ENCODE results near the gene TIPARP.

The TIPARP gene, protein sequence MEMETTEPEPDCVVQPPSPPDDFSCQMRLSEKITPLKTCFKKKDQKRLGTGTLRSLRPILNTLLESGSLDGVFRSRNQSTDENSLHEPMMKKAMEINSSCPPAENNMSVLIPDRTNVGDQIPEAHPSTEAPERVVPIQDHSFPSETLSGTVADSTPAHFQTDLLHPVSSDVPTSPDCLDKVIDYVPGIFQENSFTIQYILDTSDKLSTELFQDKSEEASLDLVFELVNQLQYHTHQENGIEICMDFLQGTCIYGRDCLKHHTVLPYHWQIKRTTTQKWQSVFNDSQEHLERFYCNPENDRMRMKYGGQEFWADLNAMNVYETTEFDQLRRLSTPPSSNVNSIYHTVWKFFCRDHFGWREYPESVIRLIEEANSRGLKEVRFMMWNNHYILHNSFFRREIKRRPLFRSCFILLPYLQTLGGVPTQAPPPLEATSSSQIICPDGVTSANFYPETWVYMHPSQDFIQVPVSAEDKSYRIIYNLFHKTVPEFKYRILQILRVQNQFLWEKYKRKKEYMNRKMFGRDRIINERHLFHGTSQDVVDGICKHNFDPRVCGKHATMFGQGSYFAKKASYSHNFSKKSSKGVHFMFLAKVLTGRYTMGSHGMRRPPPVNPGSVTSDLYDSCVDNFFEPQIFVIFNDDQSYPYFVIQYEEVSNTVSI

DNA sequence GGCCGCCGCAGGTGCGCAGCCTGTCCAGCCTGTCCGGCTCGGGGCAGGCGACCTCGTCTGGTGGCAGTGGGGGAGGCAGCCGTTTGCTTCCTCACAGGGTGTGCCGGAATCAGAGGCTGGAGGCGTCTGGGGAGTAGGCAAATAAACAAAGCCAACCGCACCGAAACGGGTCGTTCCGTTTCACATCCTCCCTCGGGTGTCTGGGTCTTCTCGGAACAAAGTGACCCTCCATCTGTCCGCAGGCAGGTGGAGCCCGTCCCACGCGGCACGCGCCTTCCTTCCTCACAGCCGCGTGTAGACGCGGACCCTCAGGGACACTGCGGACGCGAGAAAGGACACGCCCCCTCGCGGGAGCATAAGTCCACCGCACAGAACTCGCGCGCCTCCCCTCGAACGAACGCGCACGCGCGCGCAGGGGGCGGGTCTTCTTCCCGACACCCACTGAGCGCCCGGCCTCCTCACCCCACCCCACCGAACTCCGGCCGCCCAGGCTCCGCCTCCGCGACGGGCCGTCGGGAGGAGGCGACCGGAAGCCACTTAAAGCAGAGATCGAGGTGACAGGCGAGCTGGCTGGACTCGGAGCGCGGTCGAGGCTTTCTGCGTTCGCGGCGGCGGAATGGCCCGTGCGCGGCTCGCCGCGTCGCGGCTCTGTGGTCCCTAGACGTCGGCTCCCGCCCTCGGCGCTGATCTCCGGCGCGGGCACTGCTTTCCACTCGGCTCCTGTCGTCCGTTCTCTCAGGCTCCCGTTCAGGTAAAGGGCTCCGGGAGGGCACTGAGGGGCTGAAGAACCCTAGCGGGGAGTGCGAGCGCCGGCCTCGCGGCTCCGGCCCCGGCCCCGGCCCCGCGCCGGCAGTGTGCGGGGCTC lies at the start of gene TIPARP:
Gene TIPARP, plus strand, starts transcription at position 545 of the 865 bp plus-strand sequence. CDS start 3,108 bp downstream, outside the sequence.
- DNase-seq, result peak; percentile 99

- peak in 1 of 2 experiments; percentile 52 for DNase-seq
Measured at GRCh38 chr3:156626104-156626503, 48.3 kb upstream of the TIPARP start.

GRCh38 chr3:156627946-156628569 lies 46.3 kb upstream of the TIPARP start:
- DNase-seq, result no peak

DNA sequence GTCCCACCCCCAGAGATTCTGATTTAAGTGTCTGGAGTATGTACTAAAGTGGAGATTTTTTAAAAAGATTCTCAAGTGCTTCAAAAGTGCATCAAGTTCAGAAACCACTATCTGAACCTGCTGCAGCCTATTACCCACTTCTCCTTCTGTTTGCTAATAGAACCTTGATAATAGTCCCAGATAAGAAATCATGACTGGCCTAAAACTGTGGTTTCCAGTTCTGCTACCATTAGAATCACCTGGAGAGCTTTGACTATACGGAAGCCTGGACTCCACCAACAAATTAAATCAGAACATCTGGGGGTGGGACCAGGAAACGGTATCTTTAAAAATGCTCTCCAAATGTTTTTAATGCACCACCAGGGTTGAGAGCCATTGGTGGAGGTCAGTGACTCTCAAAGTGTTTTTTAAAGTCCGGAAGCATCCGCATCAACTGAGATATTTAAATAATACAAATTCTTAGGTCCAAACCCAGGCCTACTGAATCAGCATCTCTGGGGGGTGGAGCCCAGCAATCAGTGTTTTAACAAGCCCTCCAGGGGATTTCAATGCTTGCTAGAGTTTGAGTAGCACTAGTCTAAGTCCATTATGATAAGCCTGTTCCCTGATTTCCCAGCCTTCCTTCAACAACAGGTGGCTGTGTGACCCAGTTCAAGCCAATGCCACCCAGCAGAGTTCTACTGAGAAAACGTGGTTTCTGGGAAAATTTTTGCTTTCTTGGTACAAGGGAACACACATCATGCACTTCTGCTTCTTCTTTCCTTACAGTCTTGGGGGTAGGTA lies 45.4 kb upstream of the TIPARP start:
- no peak for DNase-seq

DNA sequence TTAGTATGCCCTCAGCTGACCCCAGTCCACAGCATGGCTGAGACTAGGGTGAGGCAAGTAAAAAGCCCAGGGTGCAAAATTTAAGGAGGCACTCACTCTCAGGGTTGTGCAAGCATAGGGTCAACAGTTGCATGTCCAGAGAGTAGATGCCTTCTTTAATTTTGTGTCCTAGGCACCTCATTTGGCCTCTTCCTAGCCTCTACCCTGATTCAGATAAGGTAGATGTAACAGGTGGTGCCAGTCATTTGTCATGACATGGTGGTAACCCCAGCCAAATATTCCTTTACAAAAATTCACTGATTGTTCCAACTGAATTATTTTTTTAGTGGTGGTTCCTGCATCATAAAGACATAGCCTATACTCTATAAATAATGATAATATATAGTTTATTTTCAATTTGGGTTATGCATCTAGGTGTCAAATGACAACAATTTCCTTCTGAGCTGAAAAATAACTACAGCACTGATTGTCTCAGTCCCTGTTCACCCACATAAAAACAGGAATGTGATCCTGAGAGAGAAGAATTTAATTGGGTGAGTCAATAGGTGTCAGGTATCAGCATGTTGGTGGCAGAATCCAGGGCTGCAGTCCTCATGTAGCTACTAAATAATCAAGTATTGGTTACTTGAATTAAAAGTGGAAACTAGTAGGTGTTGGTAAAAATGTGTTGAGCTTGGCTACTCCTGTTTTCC lies 44.2 kb upstream of the TIPARP start:
- peak; percentile 43 to 71 for DNase-seq

DNA sequence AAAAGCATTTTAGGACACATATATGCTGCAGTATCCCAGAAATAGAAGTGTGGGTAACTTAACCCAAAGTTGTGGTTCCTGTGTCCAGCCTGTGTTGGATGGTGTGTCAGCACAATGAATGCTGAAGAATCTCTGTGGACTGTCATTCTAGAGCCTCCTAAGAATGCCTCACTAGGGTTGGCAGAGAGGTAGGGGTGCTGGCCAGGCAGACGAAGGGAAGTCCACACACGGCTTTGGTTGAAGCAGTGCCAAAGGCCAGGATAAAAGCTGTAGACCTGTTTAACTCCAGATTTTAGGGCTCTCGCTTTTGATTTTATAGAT lies 43.7 kb upstream of the TIPARP start:
- DNase-seq, result no peak

GRCh38 chr3:156631323-156631722 lies 43.1 kb upstream of the TIPARP start:
- DNase-seq, result peak; percentile 46 to 72

GRCh38 chr3:156632601-156633000 lies 41.8 kb upstream of the TIPARP start:
- no peak for DNase-seq

DNA sequence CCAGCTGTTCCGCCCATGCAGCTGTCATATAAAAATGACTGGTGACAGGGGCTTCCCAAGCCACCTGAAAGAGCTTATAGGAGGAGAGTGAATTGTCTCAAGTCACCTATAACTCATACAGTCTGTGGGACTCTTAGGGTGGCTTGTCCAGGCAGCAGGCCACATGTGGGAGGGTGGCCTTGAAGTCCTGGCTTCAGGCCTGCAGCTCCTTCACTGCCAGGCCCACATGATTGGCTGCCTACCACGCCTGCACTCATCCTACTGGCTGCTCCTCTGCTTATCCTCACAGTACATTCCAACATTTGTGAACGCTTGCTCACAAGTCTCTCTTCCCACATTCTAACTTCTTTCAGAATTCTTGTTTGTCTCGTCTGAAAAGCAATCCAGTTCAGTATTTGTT lies 41.1 kb upstream of the TIPARP start:
- no peak for DNase-seq

- no peak for DNase-seq
Measured at GRCh38 chr3:156635034-156635433, 39.4 kb upstream of the TIPARP start.

DNA sequence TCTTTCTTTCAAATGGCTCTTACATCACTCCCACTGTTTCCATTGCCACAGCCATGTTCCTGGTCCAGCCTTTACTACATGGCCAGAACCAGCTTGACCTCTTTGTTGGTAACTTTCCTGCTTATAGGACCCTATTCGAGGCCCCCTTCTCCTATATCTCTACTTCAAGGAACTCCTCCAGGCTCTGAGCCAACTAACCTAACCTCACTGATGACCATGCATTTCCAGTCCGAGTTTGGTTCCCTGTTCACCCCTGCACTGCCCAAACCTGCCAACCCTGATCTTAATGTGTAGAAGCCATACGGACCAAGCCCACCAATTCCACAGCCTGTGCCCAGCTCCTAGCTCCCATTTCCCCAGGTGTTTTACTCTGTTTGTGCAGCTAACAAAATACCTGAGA lies 38.4 kb upstream of the TIPARP start:
- no peak for DNase-seq

- DNase-seq, result no peak
Measured at GRCh38 chr3:156637480-156638022, 36.8 kb upstream of the TIPARP start.

GRCh38 chr3:156638271-156638670 lies 36.1 kb upstream of the TIPARP start:
- no peak for DNase-seq

DNA sequence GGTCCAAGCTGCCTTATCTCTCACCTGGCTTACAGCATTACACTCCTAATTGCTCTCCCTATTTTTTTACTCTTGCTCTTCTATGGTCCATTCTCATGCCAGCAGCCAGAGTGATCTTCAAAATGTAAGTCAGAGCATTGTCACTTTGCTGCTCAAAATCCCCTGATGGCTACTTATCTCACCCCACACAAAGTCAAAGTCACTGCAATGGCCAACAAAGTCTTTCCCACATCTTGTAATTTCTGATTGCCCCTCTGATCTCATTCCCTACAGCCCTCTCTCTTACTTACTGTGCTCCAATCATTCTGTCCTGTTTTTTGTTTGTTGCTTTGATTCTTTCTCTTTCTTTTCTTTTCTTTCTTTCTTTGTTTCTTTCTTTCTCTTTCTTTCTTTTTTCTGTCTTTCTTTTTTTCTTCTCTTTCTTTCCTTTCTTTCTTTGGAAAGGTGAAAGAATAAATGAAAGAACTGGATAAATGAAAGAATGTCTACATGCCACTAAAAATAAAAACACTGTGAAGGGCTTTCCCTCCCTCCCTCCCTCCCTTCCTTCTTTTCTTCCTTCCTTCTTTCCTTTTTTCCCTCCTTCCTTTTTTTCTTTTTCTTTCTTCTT lies 34.9 kb upstream of the TIPARP start:
- DNase-seq, result no peak

DNA sequence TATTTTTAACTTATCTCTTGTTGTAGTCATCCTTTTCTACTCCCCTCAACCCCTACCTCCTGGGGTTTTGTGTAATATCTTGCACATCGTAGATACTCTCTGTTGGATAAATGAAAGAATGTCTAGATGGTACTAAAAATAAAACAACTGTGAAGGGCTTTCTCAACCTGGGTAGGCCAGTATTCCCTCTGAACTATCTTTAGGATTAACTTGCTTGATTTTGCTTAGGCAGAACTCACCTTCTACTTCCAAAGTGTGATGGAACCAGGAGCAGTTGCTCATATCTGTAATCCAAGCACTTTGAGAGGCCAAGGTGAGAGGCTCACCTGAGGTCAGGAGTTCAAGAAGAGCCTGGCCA lies 32.8 kb upstream of the TIPARP start:
- DNase-seq, result no peak

DNA sequence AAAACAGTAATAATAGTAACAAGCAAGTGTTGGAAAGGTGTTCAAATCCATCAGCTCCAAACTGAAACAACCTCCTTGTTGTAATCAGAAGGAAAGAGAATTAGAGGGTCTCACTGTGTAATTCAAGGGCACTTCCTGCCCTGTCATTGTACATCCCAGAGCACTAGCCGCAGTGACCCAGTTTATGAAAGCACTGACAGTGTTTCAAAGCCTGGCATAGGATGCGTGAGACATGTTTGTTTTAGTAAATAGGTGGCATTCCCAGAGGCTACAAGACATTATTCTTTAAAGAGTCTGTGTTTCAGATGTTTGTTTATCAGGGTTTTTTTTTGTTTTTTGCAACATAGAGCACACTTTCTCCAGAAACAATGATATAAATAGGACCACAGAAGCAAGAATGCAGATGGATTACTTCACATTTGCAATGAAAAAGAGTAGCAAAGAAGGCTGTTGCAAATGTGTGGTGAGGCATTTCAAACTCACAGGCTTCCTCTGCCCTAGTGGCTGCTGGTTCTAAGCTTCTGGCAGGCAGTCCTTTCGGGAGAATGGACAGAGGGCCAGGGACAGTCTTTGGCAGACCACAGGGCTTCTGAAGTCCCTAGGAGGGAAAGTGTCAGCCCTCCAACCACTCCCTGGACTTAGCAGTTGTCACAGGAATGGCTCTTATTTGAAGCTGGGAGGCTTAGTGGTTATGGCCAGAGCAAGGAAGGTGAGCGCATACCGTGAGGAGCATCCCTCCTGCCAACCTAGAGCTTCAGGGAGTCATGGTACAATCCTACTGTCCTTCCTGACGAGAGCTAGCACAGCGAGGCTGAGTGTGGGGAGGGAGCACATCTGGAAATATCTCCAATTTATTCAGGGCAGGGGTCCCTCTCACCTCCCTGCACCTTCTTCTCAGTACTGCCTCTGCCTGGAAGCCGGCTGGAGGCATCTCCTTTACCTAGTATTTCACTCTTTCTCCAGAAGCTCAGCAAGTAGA lies 31.4 kb upstream of the TIPARP start:
- peak in 1 of 2 experiments; percentile 38 for DNase-seq

DNA sequence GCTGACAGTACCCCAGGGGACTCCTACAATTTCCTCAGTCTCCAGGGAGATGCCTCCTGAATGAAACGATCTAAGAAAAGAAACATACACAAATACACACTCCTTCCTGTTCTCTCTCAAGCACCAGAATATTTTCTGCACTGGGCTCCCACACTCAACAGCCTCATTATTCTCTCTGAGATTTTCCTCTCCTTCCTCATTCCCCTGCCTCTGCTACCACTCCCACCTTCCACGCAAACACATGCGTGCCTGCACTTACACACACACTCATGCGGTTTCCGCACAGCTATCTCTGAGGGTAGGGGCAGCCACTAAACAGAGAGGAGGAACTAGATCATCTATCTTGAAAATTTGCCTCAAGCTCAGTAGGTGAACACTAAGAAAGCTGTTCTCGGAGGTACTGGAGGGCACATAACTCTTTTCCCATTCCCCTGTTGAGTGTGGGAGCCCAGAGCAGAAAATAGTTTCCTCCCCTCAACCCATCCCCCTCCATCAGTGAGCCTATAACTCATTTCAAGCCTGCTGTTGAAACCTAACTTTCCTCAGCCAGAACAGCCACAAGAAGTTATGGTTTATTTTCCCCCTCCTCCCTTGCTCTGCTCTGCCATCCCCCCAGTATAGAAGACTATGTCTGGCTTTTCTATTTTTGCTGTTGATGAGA lies 30.5 kb upstream of the TIPARP start:
- DNase-seq, result no peak

DNA sequence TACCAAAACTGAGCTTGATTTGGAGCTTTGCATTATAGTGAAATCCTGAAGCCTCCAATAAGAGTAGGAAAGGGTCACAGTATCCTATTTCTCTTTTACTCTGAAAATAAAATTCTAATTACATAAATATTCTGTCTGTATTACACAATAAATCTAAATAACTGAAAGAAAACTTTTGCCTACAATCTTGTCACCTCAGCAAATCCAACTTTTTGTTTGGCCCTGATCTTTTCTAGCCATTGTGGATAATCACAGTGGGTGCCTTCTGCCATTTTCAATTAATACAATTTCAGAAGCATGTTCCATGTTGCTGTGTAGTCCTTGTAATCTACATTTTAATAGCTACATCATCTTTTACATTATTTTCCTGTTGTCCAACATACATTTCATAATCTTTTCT lies 29.4 kb upstream of the TIPARP start:
- no peak for DNase-seq

- DNase-seq, result no peak
Measured at GRCh38 chr3:156646958-156647357, 27.4 kb upstream of the TIPARP start.

All from NCI-H2081 (cell line).